ENCODE measurements around the gene ZPLD1. TPM values are rescaled to one million over a fixed set of nuclear protein-coding genes. Genes with fewer than 3 reads are reported as not detected.

Gene ZPLD1
- 0.07 TPM for polyA plus RNA-seq (2013, experiment 1 of 2)
- polyA plus RNA-seq (2013, experiment 2 of 2): 0.10 TPM

DNA sequence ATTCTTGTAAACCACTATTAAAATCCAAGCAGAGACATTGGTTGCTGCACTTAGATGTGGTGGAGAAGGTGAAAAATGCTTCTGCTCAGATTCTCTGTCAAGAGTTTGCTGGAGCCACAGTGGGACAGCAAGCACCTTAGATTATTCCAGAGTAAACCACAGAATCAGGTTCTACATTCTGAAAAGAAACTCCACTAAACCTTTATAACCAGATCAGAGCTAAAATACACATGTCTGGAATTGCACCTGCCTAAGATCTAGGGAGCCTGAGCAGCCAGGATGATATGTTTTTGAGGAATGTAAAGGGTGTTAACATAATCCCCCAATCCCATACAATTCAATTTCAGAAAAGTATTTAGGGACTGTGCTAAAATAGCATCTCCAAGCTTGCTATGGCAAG lies at the start of gene ZPLD1:
Gene ZPLD1 (plus strand): TSS at position 301 of the 400 bp plus-strand sequence. CDS start 3,473 bp downstream, outside the sequence.
- no peak within 1 kb of the TSS for H3K4me3 ChIP-seq (ENCODE audit: extremely low read depth, insufficient read depth, low read length, poor library complexity, severe bottlenecking)
- no peak within 1 kb of the TSS for H3K27ac ChIP-seq (ENCODE audit: low read depth, low read length, severe bottlenecking)
- H3K9me3 ChIP-seq (ENCODE audit: control insufficient read depth, low read length): no peaks in the 10 kb centered on the region
- H3K4me1 ChIP-seq (ENCODE audit: control insufficient read depth, insufficient read depth, low read length, poor library complexity, severe bottlenecking): no peaks in the 10 kb centered on the region
- no peaks in the 10 kb centered on the region for H3K36me3 ChIP-seq (ENCODE audit: control insufficient read depth, insufficient read depth, low read length)

- WGBS, 2 experiments (ENCODE audit: insufficient coverage in 2 of 2): 88 to 93% methylated on average over 2 to 4 of the region's 7 CpGs
- Histone ChIP-seq H3K27ac (ENCODE audit: low read depth, low read length, severe bottlenecking) (no peak overlapping the region), H3K36me3 (ENCODE audit: control insufficient read depth, insufficient read depth, low read length) (no peaks in the 10 kb centered on the region), H3K9me3 (ENCODE audit: control insufficient read depth, low read length) (peaks cover under 1% of the 10 kb centered on the region), H3K4me3 (ENCODE audit: extremely low read depth, insufficient read depth, low read length, poor library complexity, severe bottlenecking) (no peak overlapping the region), H3K4me1 (ENCODE audit: control insufficient read depth, insufficient read depth, low read length, poor library complexity, severe bottlenecking) (no peaks in the 10 kb centered on the region)
These were observed 44.5 kb upstream of the ZPLD1 start for GRCh38 chr3:102390171-102390864.

GRCh38 chr3:102390916-102391315 lies 43.9 kb upstream of the ZPLD1 start:
- Histone ChIP-seq H3K4me1 (ENCODE audit: control insufficient read depth, insufficient read depth, low read length, poor library complexity, severe bottlenecking) (no peaks in the 10 kb centered on the region), H3K36me3 (ENCODE audit: control insufficient read depth, insufficient read depth, low read length) (no peaks in the 10 kb centered on the region), H3K4me3 (ENCODE audit: extremely low read depth, insufficient read depth, low read length, poor library complexity, severe bottlenecking) (no peak overlapping the region), H3K27ac (ENCODE audit: low read depth, low read length, severe bottlenecking) (no peak overlapping the region), H3K9me3 (ENCODE audit: control insufficient read depth, low read length) (peaks cover 3% of the 10 kb centered on the region)
- WGBS, 2 experiments (ENCODE audit: insufficient coverage in 2 of 2): no CpG with 5 or more reads among the region's 1 CpG

DNA sequence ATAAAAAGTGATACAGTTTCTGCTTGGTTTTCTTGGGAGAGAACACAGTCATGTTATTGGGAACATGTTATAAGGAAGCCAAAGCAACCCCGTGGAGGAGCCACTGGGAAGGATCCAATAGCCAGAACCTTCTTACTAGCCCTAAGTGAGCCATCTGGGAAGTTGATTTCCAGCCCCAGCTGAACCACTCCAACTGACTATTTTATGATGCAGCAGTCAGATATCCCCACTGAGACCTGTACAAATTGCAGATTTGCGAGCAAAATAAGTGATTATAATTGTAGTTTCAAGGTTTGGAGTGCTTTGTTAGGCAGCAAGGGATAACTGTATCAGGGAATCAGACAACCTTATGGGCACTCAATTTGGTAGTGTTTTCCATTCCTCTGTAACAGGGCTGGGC lies 43.3 kb upstream of the ZPLD1 start:
- H3K27ac ChIP-seq (ENCODE audit: low read depth, low read length, severe bottlenecking): no peak overlapping the region
- WGBS, 2 experiments (ENCODE audit: insufficient coverage in 2 of 2): 66 to 80% methylated on average over 1 to 2 of the region's 2 CpGs

DNA sequence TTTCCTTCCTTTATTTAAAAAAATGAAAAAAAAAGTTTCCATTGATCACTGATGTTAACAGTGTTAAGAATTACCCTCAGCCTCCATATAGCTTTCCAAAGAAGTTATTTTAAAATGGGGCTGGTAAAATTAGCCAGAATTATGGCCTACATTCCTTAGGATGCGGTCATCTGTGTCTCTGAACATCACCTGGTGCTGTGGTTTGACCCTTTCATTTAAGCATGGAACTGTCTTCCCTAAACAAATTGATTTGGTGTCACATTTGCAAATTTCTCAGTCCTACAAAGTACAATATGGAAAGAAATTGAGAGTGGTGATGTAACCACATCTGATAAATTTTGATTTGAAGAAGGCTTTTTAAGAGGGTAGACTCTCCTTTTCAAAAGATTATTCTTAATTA lies 40.3 kb upstream of the ZPLD1 start:
- H3K4me1 ChIP-seq (ENCODE audit: control insufficient read depth, insufficient read depth, low read length, poor library complexity, severe bottlenecking): no peaks in the 10 kb centered on the region
- H3K27ac ChIP-seq (ENCODE audit: low read depth, low read length, severe bottlenecking): no peak overlapping the region
- peaks cover 3% of the 10 kb centered on the region for H3K9me3 ChIP-seq (ENCODE audit: control insufficient read depth, low read length)
- 86% methylated on average over 1 of the region's 1 CpG; no CpG with 5 or more reads in 1 of the 2 experiments for WGBS, 2 experiments (ENCODE audit: insufficient coverage in 2 of 2)
- H3K36me3 ChIP-seq (ENCODE audit: control insufficient read depth, insufficient read depth, low read length): no peaks in the 10 kb centered on the region
- no peak overlapping the region for H3K4me3 ChIP-seq (ENCODE audit: extremely low read depth, insufficient read depth, low read length, poor library complexity, severe bottlenecking)

More for the DNA sequence above, 43.3 kb upstream of the ZPLD1 start:
- peaks cover 3% of the 10 kb centered on the region for H3K9me3 ChIP-seq (ENCODE audit: control insufficient read depth, low read length)
- no peaks in the 10 kb centered on the region for H3K4me1 ChIP-seq (ENCODE audit: control insufficient read depth, insufficient read depth, low read length, poor library complexity, severe bottlenecking)
- no peaks in the 10 kb centered on the region for H3K36me3 ChIP-seq (ENCODE audit: control insufficient read depth, insufficient read depth, low read length)
- no peak overlapping the region for H3K4me3 ChIP-seq (ENCODE audit: extremely low read depth, insufficient read depth, low read length, poor library complexity, severe bottlenecking)

GRCh38 chr3:102398176-102398575 lies 36.6 kb upstream of the ZPLD1 start:
- H3K4me1 ChIP-seq (ENCODE audit: control insufficient read depth, insufficient read depth, low read length, poor library complexity, severe bottlenecking): no peaks in the 10 kb centered on the region
- no peaks in the 10 kb centered on the region for H3K36me3 ChIP-seq (ENCODE audit: control insufficient read depth, insufficient read depth, low read length)
- WGBS, 2 experiments (ENCODE audit: insufficient coverage in 2 of 2): no CpG with 5 or more reads among the region's 1 CpG
- no peak overlapping the region for H3K4me3 ChIP-seq (ENCODE audit: extremely low read depth, insufficient read depth, low read length, poor library complexity, severe bottlenecking)
- H3K27ac ChIP-seq (ENCODE audit: low read depth, low read length, severe bottlenecking): no peak overlapping the region
- peaks cover 3% of the 10 kb centered on the region for H3K9me3 ChIP-seq (ENCODE audit: control insufficient read depth, low read length)

GRCh38 chr3:102398666-102399065 lies 36.1 kb upstream of the ZPLD1 start:
- Histone ChIP-seq H3K36me3 (ENCODE audit: control insufficient read depth, insufficient read depth, low read length) (no peaks in the 10 kb centered on the region), H3K4me1 (ENCODE audit: control insufficient read depth, insufficient read depth, low read length, poor library complexity, severe bottlenecking) (no peaks in the 10 kb centered on the region), H3K9me3 (ENCODE audit: control insufficient read depth, low read length) (peaks cover 3% of the 10 kb centered on the region), H3K4me3 (ENCODE audit: extremely low read depth, insufficient read depth, low read length, poor library complexity, severe bottlenecking) (no peak overlapping the region), H3K27ac (ENCODE audit: low read depth, low read length, severe bottlenecking) (no peak overlapping the region)
- WGBS, 2 experiments (ENCODE audit: insufficient coverage in 2 of 2): 83 to 90% methylated on average over 3 of the region's 5 CpGs

DNA sequence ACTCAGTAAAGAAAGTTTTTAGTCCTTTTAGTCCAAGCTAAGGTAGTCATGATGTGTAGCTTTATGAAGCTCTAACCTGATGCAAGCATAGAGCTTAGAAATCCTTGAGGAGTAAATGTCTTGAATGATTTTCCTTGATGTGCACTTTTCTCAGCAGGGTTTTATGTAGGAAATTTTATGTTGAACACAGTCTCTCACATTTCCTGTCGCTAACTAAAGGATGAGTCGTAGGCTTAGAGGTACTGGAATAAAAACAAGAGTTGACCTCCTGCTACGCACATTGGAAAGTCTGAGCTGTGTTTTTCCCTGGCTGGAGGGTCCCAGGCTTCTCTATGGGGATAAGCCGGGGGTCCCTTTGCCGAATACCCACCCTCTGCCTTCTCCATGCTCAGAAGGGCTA lies 34.7 kb upstream of the ZPLD1 start:
- no peaks in the 10 kb centered on the region for H3K36me3 ChIP-seq (ENCODE audit: control insufficient read depth, insufficient read depth, low read length)
- 89 to 100% methylated on average over 4 to 5 of the region's 5 CpGs for WGBS, 2 experiments (ENCODE audit: insufficient coverage in 2 of 2)
- peak overlapping the region; percentile 48 for H3K27ac ChIP-seq (ENCODE audit: low read depth, low read length, severe bottlenecking)
- H3K4me1 ChIP-seq (ENCODE audit: control insufficient read depth, insufficient read depth, low read length, poor library complexity, severe bottlenecking): no peaks in the 10 kb centered on the region
- peaks cover 3% of the 10 kb centered on the region for H3K9me3 ChIP-seq (ENCODE audit: control insufficient read depth, low read length)
- no peak overlapping the region for H3K4me3 ChIP-seq (ENCODE audit: extremely low read depth, insufficient read depth, low read length, poor library complexity, severe bottlenecking)

GRCh38 chr3:102400766-102401165 lies 34.0 kb upstream of the ZPLD1 start:
- H3K36me3 ChIP-seq (ENCODE audit: control insufficient read depth, insufficient read depth, low read length): no peaks in the 10 kb centered on the region
- H3K27ac ChIP-seq (ENCODE audit: low read depth, low read length, severe bottlenecking): no peak overlapping the region
- H3K4me3 ChIP-seq (ENCODE audit: extremely low read depth, insufficient read depth, low read length, poor library complexity, severe bottlenecking): no peak overlapping the region
- no peaks in the 10 kb centered on the region for H3K4me1 ChIP-seq (ENCODE audit: control insufficient read depth, insufficient read depth, low read length, poor library complexity, severe bottlenecking)
- WGBS, 2 experiments (ENCODE audit: insufficient coverage in 2 of 2): 100% methylated on average over 1 of the region's 2 CpGs
- H3K9me3 ChIP-seq (ENCODE audit: control insufficient read depth, low read length): no peaks in the 10 kb centered on the region

DNA sequence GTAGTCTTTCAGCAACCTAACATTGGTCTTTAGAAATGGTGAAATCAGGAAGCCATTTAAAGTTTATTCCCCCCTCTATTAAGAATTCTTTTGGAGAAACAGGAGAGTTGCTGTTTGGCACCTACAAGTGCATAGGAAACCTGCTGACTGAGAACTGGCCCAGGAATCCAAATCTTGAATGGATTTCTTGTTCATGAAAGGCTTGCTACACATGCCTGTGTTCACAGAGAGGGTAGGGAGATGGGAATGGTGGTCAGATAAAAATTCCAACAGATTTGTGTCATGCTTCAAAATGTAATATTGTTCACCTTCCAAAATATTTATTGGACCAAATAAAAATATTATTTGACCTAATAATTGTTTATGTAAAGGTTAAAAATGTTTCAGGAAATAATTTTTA lies 24.2 kb upstream of the ZPLD1 start:
- H3K9me3 ChIP-seq (ENCODE audit: control insufficient read depth, low read length): no peaks in the 10 kb centered on the region
- no peak overlapping the region for H3K27ac ChIP-seq (ENCODE audit: low read depth, low read length, severe bottlenecking)
- H3K36me3 ChIP-seq (ENCODE audit: control insufficient read depth, insufficient read depth, low read length): no peaks in the 10 kb centered on the region
- H3K4me1 ChIP-seq (ENCODE audit: control insufficient read depth, insufficient read depth, low read length, poor library complexity, severe bottlenecking): no peaks in the 10 kb centered on the region
- H3K4me3 ChIP-seq (ENCODE audit: extremely low read depth, insufficient read depth, low read length, poor library complexity, severe bottlenecking): no peak overlapping the region

GRCh38 chr3:102415553-102415952 lies 19.3 kb upstream of the ZPLD1 start:
- Histone ChIP-seq H3K9me3 (ENCODE audit: control insufficient read depth, low read length) (no peaks in the 10 kb centered on the region), H3K4me1 (ENCODE audit: control insufficient read depth, insufficient read depth, low read length, poor library complexity, severe bottlenecking) (no peaks in the 10 kb centered on the region), H3K36me3 (ENCODE audit: control insufficient read depth, insufficient read depth, low read length) (no peaks in the 10 kb centered on the region), H3K4me3 (ENCODE audit: extremely low read depth, insufficient read depth, low read length, poor library complexity, severe bottlenecking) (no peak overlapping the region), H3K27ac (ENCODE audit: low read depth, low read length, severe bottlenecking) (no peak overlapping the region)
- WGBS, 2 experiments (ENCODE audit: insufficient coverage in 2 of 2): no CpG with 5 or more reads among the region's 2 CpGs
